Ishikawa (cell line): ENCODE results near the gene PRUNE2.

ENCODE experiments used
- CREB1 ChIP-seq: IDR thresholded peaks from 2 replicates; pipeline ENCODE4 v1.6.1; 2012; ENCODE audit warnings: low read depth
- TAF1 ChIP-seq: IDR thresholded peaks from 2 replicates; pipeline ENCODE4 v1.6.1; 2012; ENCODE audit warnings: low read depth, mild to moderate bottlenecking
- TEAD4 ChIP-seq: IDR thresholded peaks from 2 replicates; pipeline ENCODE4 v1.6.1; 2012
- TF ChIP-seq, protein P1 (sequence below): IDR thresholded peaks from 2 replicates; pipeline ENCODE4 v1.6.1; 2012
- TF ChIP-seq, protein P2 (sequence below): IDR thresholded peaks from 2 replicates; pipeline ENCODE4 v1.6.1; 2012

DNA sequence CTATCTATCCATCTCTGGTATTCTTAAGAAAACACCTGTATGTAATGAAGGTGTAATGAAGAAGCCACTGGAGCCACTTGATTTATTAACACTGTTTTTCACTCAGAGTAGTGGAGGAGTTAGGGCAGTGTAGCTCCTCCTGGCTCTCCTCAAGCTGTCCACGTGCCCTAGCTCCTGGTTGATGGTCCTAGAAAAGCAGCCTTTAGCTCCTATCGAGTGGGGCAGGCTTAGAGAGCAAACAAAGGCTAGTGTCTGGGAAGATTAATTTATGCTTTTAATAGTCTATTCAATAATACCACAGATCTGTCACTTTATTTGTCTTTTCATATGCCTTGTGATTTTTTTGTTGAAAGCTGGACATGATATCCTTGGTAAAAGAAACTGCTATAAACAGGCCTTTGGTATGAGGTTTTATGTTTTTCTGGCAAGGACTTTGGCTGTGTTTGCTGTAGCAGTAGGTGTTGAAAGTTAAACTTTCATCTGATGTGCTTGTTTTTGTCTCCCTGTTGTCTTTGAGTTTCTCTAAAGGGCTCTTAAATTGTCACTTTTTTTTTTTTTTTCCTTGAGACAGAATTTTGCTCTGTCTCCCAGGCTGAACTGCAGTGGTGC is 305.8 kb downstream of the PRUNE2 start:
- TF ChIP-seq CREB1 (no peak), TAF1 (no peak), TEAD4 (no peak)
- TF ChIP-seq, protein P1, sequence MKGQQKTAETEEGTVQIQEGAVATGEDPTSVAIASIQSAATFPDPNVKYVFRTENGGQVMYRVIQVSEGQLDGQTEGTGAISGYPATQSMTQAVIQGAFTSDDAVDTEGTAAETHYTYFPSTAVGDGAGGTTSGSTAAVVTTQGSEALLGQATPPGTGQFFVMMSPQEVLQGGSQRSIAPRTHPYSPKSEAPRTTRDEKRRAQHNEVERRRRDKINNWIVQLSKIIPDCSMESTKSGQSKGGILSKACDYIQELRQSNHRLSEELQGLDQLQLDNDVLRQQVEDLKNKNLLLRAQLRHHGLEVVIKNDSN, result no peak
- TF ChIP-seq, protein P2, sequence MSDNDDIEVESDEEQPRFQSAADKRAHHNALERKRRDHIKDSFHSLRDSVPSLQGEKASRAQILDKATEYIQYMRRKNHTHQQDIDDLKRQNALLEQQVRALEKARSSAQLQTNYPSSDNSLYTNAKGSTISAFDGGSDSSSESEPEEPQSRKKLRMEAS, result no peak
